WTC11 (cell line): ENCODE results near the gene TMED9. TPM values are rescaled to one million over a fixed set of nuclear protein-coding genes. Genes with fewer than 3 reads are reported as not detected.

Experiments
- ATAC-seq: fragments of 200-7000 bp; cut with Tn5 transposase; 2 replicates; pipeline ENCODE4 v1.10.0; 2021; ENCODE audit warnings: mild to moderate bottlenecking, moderate library complexity
- CTCF ChIA-PET: fragments of 300-600 bp; sonication (Branson Sonifier 250); formaldehyde crosslinking; loops from one replicate; lab custom pipeline; 2021; ENCODE audit warnings: antibody characterized with exemption; lab: Charles Lee
- POLR2A ChIA-PET: fragments of 350-600 bp; sonication (Branson Sonifier 250); formaldehyde crosslinking; loops from one replicate; lab custom pipeline; 2021; ENCODE audit warnings: antibody characterized with exemption; lab: Charles Lee
- DNase-seq: peaks from one replicate; pipeline ENCODE4 v3.0.0; 2021; ENCODE audit warnings: low spot score
- H3K27ac Mint-ChIP-seq: 2 replicates; pipeline ENCODE4 v1.8.0; 2021; ENCODE audit warnings: mixed read lengths
- H3K27me3 Mint-ChIP-seq: 2 replicates; pipeline ENCODE4 v1.8.0; 2021; ENCODE audit warnings: low read depth, mild to moderate bottlenecking, moderate library complexity, mixed read lengths
- H3K36me3 Mint-ChIP-seq: 2 replicates; pipeline ENCODE4 v1.8.0; 2021; ENCODE audit warnings: mixed read lengths
- H3K4me1 Mint-ChIP-seq: 2 replicates; pipeline ENCODE4 v1.8.0; 2022; ENCODE audit warnings: mixed read lengths
- H3K4me3 Mint-ChIP-seq: 2 replicates; pipeline ENCODE4 v1.8.0; 2021; ENCODE audit warnings: mild to moderate bottlenecking, moderate library complexity, mixed read lengths
- H3K9me3 Mint-ChIP-seq: 2 replicates; pipeline ENCODE4 v1.8.0; 2021; ENCODE audit warnings: mixed read lengths
- GRHL2 ChIP-seq: fragments of 250-450 bp; sonication (Bioruptor Pico); IDR thresholded peaks from 2 replicates; pipeline ENCODE4 v1.8.0; 2022; ENCODE audit warnings: mild to moderate bottlenecking, moderate library complexity; ENCODE audit not compliant: insufficient replicate concordance, severe bottlenecking
- HMGA2 ChIP-seq: fragments of 250-450 bp; sonication (Bioruptor Pico); IDR thresholded peaks from 2 replicates; pipeline ENCODE4 v1.4.0; 2021; ENCODE audit warnings: mild to moderate bottlenecking, moderate library complexity
- KAT7 ChIP-seq: sonication (generic); formaldehyde crosslinking; IDR thresholded peaks from 2 replicates; pipeline ENCODE4 v1.8.1; 2023; ENCODE audit warnings: missing genetic modification reagents, mild to moderate bottlenecking, borderline replicate concordance
- NFATC4 ChIP-seq: fragments of 250-450 bp; sonication (Bioruptor Pico); IDR thresholded peaks from 2 replicates; pipeline ENCODE4 v1.9.0; 2021; ENCODE audit warnings: mild to moderate bottlenecking
- PRDM15 ChIP-seq: sonication (generic); formaldehyde crosslinking; IDR thresholded peaks from 2 replicates; pipeline ENCODE4 v1.8.0; 2022; ENCODE audit warnings: missing genetic modification reagents
- RELA ChIP-seq: sonication (generic); formaldehyde crosslinking; IDR thresholded peaks from 2 replicates; pipeline ENCODE4 v1.8.1; 2022; ENCODE audit warnings: missing genetic modification reagents, mild to moderate bottlenecking, borderline replicate concordance
- ZMAT4 ChIP-seq: fragments of 250-450 bp; sonication (Bioruptor Pico); IDR thresholded peaks from 2 replicates; pipeline ENCODE4 v1.9.0; 2021; ENCODE audit warnings: mild to moderate bottlenecking
- ZNF219 ChIP-seq: sonication (generic); formaldehyde crosslinking; IDR thresholded peaks from 2 replicates; pipeline ENCODE4 v1.8.0; 2023; ENCODE audit warnings: missing genetic modification reagents, mild to moderate bottlenecking, borderline replicate concordance
- ZNF232 ChIP-seq: sonication (generic); formaldehyde crosslinking; IDR thresholded peaks from 2 replicates; pipeline ENCODE4 v1.8.0; 2022; ENCODE audit warnings: mild to moderate bottlenecking, missing genetic modification reagents
- ZNF263 ChIP-seq: sonication (generic); formaldehyde crosslinking; IDR thresholded peaks from 2 replicates; pipeline ENCODE4 v1.8.1; 2022; ENCODE audit warnings: low read depth, mild to moderate bottlenecking, moderate library complexity, missing genetic modification reagents
- total RNA-seq: library from RNA; stranded (reverse); gene quantifications from 3 replicates; pipeline ENCODE4 v1.2.3, GENCODE V29; 2021
- TF ChIP-seq, protein P1 (sequence below): sonication (generic); formaldehyde crosslinking; IDR thresholded peaks from 2 replicates; pipeline ENCODE4 v1.8.1; 2022; ENCODE audit warnings: missing genetic modification reagents, borderline replicate concordance
- TF ChIP-seq, protein P2 (sequence below): sonication (generic); formaldehyde crosslinking; IDR thresholded peaks from 2 replicates; pipeline ENCODE4 v1.8.0; 2022; ENCODE audit warnings: mild to moderate bottlenecking, missing genetic modification reagents
- TF ChIP-seq, protein P3 (sequence below): fragments of 250-450 bp; sonication (Bioruptor Pico); conservative IDR thresholded peaks from 2 replicates; pipeline ENCODE4 v1.9.0; 2021; ENCODE audit warnings: mild to moderate bottlenecking
- TF ChIP-seq, protein P4 (sequence below): sonication (generic); formaldehyde crosslinking; IDR thresholded peaks from 2 replicates; pipeline ENCODE4 v1.8.0; 2023; ENCODE audit warnings: mild to moderate bottlenecking, missing genetic modification reagents

The TMED9 gene
- total RNA-seq, 1 experiment from 2014 or later: 164 TPM

DNA sequence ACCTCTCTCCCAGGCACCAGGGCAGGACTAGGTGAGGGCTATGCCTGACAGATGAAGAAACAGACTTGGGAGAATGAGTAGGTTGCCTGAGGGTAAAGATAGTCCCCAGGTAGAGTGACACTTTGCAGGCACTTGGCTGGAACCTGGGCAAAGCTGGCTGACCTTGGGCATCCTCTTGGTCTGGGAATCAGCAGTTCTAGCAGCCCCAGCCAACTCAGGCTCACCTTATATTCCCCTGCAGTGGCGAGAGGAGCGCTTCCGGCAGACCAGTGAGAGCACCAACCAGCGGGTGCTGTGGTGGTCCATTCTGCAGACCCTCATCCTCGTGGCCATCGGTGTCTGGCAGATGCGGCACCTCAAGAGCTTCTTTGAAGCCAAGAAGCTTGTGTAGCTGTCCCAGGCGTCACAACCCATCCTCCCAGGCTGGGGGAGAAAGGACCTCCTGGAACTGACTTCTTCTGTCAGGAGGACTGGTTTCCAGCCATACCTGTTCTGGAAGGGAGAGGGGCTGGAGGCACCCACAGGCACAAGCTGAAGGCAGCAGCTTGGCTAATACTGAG, 3.1 kb downstream of the TMED9 start:
- no peaks in the 10 kb centered on the region for H3K9me3 Mint-ChIP-seq
- peaks cover 31% of the 10 kb centered on the region for H3K36me3 Mint-ChIP-seq
- peaks cover 20% of the 10 kb centered on the region for H3K27me3 Mint-ChIP-seq
- DNase-seq (peak; percentile 3), ATAC-seq (no peak)
- TF ChIP-seq ZNF232 (no peak), GRHL2 (no peak), RELA (CRISPR knock-in tag) (no peak), KAT7 (no peak), ZNF219 (CRISPR knock-in tag) (no peak), ZNF263 (CRISPR knock-in tag) (no peak), ZMAT4 (no peak), PRDM15 (CRISPR knock-in tag) (no peak), NFATC4 (CRISPR knock-in tag) (no peak), HMGA2 (CRISPR knock-in tag) (no peak)
- TF ChIP-seq, protein P1, sequence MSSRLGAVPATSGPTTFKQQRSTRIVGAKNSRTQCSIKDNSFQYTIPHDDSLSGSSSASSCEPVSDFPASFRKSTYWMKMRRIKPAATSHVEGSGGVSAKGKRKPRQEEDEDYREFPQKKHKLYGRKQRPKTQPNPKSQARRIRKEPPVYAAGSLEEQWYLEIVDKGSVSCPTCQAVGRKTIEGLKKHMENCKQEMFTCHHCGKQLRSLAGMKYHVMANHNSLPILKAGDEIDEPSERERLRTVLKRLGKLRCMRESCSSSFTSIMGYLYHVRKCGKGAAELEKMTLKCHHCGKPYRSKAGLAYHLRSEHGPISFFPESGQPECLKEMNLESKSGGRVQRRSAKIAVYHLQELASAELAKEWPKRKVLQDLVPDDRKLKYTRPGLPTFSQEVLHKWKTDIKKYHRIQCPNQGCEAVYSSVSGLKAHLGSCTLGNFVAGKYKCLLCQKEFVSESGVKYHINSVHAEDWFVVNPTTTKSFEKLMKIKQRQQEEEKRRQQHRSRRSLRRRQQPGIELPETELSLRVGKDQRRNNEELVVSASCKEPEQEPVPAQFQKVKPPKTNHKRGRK (CRISPR knock-in tag): no peak
- TF ChIP-seq, protein P2, sequence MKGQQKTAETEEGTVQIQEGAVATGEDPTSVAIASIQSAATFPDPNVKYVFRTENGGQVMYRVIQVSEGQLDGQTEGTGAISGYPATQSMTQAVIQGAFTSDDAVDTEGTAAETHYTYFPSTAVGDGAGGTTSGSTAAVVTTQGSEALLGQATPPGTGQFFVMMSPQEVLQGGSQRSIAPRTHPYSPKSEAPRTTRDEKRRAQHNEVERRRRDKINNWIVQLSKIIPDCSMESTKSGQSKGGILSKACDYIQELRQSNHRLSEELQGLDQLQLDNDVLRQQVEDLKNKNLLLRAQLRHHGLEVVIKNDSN (CRISPR knock-in tag): no peak
- TF ChIP-seq, protein P3, sequence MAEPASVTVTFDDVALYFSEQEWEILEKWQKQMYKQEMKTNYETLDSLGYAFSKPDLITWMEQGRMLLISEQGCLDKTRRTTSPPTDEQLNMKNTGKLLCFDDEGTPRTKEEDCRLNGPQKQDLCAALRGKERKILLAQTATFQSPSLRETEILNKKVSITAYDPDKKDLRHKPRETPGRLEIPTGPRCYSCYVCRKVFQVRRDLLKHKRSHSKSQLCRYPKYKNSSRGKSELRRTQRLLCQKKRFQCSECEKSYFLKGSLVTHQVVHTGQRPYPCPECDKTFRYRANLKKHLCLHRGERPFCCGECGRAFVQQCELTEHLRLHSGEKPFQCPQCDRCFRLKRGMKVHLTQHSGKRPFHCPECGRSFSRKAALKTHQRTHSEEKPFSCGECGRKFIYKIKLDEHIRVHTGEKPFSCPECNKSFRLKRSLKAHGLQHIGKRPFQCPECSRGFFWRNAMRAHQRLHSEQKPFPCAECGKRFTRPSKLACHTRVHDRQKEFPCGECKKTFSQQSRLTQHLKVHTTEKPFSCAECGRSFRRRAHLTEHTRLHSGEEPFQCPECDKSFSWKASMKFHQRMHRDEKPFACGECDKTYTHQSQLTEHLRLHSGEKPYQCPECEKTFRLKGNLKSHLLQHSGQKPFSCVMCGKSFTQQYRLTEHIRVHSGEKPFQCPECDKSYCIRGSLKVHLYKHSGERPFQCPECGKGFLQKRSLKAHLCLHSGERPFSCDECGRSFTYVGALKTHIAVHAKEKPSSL (CRISPR knock-in tag): no peak
- TF ChIP-seq, protein P4, sequence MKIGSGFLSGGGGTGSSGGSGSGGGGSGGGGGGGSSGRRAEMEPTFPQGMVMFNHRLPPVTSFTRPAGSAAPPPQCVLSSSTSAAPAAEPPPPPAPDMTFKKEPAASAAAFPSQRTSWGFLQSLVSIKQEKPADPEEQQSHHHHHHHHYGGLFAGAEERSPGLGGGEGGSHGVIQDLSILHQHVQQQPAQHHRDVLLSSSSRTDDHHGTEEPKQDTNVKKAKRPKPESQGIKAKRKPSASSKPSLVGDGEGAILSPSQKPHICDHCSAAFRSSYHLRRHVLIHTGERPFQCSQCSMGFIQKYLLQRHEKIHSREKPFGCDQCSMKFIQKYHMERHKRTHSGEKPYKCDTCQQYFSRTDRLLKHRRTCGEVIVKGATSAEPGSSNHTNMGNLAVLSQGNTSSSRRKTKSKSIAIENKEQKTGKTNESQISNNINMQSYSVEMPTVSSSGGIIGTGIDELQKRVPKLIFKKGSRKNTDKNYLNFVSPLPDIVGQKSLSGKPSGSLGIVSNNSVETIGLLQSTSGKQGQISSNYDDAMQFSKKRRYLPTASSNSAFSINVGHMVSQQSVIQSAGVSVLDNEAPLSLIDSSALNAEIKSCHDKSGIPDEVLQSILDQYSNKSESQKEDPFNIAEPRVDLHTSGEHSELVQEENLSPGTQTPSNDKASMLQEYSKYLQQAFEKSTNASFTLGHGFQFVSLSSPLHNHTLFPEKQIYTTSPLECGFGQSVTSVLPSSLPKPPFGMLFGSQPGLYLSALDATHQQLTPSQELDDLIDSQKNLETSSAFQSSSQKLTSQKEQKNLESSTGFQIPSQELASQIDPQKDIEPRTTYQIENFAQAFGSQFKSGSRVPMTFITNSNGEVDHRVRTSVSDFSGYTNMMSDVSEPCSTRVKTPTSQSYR (CRISPR knock-in tag): no peak
- no peak overlapping the region for H3K27ac Mint-ChIP-seq
- peaks cover 9% of the 10 kb centered on the region for H3K4me1 Mint-ChIP-seq
- POLR2A ChIA-PET: interaction anchor here (0.6 kb wide), 1 partner anchor 89 kb away, joined by 4 read pairs; no protein-coding TSS in a partner anchor
- H3K4me3 Mint-ChIP-seq: no peak overlapping the region
- CTCF ChIA-PET: no interaction called here
